ENCODE data around the gene NKD1. TPM values are rescaled to one million over a fixed set of nuclear protein-coding genes. Genes with fewer than 3 reads are reported as not detected.
"Not testable (repeated sequence)": the region's sequence is repeated elsewhere in the genome, so short reads cannot be mapped to it uniquely, and the experiment has no call there.

Gene NKD1, protein sequence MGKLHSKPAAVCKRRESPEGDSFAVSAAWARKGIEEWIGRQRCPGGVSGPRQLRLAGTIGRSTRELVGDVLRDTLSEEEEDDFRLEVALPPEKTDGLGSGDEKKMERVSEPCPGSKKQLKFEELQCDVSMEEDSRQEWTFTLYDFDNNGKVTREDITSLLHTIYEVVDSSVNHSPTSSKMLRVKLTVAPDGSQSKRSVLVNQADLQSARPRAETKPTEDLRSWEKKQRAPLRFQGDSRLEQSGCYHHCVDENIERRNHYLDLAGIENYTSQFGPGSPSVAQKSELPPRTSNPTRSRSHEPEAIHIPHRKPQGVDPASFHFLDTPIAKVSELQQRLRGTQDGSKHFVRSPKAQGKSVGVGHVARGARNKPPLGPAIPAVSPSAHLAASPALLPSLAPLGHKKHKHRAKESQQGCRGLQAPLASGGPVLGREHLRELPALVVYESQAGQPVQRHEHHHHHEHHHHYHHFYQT
- total RNA-seq, result 2.2 TPM

DNA sequence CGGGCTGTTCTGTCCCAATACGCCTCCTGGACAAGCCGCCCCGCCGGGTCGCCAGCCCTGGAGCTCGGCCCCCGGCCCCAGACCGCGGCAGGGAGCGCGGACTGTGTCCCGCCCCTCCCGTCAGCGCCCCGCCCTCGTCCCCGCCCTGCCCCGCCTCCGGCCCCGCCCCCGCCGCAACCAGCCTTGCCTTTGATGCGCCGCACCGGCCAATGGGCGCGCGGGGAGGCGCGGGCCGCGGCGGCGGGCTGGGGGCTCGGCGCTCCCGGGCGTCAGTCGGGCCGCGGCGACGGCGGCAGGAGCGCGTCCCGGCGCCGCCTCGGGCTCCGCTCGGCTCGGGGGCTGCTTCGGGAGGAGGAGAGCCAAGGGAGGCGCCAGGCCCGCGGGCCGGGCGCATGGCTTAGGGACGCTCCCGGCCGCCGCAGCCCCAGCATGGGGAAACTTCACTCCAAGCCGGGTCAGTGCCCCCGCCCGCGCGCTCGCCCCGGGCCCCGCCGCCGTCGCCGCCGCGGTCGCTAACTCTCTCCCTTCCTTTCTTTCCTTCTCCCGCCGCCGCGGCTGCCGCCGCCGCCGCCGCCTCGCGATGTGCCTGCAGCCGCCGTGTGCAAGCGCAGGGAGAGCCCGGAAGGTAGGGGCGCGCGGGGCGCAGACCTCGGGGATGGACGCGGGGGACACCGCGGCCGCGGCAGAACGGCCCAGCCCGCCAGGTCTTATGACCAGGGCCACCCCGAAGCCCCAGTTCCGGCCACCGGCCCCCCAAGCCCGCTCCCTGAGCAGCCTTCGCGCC, at the start of gene NKD1:
NKD1 (plus strand) TSS at position 272 of the 784 bp plus-strand sequence; CDS start at position 430, 158 bp downstream.
- DNase-seq, result peak; percentile 42

DNA sequence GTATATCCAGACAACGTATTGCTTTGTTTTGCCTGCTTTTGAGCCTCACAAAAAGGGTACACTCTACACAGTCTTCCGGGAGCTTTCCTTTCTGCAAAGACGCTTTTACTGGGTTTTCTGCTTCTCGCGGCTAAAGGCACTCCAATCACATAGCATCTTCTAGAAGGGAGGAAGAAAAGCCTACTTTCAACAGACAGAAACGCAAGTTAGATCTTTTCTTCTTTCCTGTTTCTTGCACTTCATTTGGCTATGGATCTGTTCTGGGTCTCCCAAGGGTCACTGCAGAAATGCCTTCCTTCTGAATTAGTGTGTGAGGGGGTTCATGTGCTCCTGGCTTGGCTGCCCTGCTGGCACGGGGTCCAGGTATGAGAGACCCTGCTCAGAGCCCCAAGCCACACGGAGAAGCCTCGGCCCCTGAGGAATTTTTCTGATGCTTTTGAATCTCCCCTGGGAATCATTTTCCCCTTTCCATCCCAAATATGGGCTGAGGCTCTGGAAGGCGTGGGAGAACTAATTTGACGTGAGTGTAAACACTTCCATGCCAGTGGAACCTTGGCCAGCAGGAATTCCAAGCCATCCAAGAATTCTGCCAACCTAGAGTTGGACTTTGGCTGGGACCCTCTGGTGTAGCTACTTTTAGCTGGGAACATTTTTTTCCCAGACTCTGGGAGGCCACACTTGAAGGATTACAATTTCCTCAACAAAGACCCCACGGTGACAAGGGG, 49.6 kb upstream of the NKD1 start:
- DNase-seq, result no peak

DNA sequence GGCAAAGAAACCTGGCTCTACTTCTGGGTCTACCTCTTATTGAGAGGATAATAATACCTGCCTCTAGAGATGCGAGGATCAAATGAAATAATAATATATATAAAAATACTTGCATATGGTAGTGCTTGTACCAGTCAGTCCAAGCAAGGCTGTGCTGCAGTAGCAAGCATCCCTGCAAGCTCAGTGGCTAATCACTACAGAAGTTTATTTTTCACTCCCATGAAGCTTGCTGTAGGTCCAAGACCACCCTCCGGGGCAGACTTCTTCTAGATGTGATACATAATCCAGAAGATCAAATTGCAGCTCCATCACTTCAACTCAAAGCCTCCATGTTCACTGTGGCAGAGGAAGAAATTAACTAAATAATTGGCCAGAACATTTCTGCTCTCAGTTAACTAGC, 48.9 kb upstream of the NKD1 start:
- no peak for DNase-seq

DNA sequence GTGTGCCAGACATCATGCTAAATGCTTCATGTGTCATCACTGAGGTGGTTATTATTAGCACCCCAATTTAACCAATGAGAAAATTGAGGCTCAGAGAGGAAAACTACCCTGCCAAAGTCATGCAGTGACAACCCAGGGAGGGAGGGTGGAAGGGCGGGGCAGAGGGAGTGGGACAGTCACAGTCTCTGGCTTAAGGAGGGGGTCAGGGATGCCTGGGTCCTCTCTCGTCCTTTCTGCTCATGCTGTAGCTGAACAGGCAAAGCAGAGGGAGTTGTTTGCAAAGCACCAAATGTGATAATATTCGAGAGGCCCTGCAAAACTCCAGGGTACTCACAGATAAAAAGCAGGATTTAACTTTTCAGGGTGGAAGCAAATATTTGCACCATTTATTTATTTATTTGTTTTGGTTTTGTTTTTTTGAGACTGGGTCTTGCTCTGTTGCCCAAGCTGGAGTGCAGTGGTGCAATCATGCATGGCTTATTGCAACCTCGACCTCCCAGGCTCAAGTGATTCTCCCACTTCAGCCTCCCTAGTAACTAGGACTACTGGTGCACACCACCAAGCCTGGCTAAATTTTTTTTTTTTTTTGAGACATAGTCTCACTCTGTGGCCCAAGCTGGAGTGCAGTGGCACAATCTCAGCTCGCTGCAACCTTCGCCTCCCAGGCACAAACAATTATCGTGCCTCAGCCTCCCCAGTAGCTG, 47.9 kb upstream of the NKD1 start:
- no peak for DNase-seq

DNA sequence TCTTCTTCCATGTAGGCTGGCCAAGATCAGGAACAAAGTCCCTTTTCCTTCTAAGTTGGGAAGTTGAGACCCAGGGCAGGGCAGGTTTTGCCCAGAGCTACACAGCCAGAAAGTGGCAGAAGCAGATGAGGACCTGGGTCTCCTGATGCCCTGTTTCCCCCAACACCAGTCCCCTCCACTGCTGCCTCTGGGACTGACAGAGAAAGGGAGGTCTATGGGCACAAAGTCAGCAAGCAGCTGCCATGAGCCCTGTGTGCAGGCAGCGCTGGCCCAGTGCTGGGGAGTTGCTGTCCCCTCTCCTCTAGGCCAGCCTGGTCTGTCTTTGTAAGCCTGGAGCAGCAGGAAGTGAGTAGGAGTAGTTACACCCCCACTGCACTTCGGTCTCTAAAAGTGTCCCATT, 46.9 kb upstream of the NKD1 start:
- DNase-seq, result no peak

DNA sequence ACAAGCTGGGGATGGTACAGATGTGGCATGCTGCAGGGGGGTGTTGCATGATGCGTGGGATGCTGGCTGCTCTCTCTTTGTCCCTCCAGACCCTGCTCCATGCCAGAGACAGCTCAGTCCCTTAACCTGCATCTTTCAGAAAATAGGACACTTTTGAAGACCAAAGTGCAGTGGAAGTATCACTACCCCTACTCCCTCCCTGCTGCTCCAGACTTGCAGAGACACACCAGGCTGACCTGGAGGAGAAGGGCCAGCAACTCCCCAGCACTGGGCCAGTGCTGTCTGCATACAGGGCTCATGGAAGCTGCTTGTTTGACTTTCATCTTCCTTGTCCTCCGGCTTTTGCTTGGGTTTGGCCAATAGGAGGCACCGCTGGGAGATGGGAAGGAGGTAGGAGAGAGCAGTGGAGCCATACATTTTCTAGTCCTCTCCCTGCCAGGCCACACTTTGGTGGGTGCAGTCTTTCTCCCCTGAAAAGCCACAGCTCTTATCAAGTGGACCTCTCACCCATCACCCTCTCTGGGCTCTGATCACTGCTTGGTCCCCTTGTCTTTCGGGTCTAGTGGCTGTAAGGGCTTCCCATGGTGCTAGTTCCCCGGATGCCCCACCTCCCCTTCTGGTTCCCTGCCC, 46.1 kb upstream of the NKD1 start:
- no peak for DNase-seq

DNA sequence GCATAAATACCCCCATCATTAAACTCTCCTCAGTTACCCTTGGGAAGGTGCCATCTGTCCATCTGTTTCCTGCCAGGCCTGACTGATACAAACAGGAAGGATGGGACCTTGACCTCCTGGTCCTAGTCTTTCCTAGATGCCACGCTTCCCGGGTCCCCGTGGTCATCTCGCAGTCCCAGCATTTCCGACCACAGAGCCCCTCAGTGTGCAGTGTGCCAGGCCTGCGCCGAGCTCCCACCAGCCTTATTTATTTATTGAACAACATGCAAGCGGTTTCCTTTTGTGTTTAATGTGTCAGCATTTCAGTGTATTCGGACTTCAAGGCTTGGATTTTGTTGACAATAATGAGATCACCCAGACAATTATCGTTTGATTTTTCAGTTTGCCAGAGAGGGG, 45.6 kb upstream of the NKD1 start:
- no peak for DNase-seq

DNA sequence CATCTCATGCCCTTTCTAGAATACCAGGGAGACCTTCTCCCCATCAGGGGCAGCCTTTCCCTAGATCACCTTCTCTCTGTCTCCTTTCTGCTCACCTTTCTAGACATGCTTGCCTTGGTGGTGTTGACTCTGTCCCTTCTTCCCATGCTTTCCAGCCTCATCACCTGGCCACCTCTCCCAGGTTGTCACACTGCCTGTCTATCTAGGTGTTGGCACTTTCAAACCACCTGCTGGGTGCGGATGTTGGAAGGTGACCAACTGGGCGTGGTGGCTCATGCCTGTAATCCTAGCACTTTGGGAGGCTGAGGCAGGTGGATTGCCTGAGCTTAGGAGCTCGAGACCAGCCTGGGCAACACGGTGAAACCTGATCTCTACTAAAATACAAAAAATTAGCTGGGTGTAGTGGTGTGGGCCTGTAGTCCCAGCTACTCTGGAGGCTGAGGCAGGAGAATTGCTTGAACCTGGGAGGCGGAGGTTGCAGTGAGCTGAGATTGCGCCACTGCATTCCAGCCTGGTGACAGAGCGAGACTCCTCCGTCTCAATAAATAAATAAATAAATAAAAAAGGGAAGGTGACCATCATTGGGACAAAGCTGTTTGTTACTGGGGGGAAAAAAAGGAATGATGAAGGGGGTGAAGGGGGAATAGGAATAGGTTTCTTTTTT, 44.2 kb upstream of the NKD1 start:
- not testable (repeated sequence) for DNase-seq

- no peak for DNase-seq
Measured at GRCh38 chr16:50505115-50505514, 43.1 kb upstream of the NKD1 start.

GRCh38 chr16:50505714-50506542, 42.3 kb upstream of the NKD1 start:
- no peak for DNase-seq

DNA sequence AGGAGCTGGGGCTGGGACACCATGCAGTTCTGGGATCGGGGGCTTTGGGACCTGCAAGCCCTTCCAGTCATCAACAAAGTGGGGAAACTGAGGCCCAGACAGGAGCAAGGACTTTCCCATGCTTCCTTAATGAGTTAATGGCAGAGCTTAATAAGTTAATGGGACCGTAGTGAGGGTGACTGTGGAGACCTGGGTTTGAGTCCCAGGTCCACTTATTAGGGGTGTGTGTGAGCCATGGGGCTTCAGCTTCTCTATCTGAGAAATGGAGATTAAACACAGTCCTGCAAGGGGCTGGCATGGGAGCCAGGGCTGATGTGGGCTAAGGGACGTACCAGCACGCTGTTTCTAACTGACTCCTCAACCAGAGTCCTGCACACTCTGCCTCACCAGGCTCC, 41.7 kb upstream of the NKD1 start:
- DNase-seq, result no peak

GRCh38 chr16:50507397-50507796, 40.8 kb upstream of the NKD1 start:
- no peak for DNase-seq

DNA sequence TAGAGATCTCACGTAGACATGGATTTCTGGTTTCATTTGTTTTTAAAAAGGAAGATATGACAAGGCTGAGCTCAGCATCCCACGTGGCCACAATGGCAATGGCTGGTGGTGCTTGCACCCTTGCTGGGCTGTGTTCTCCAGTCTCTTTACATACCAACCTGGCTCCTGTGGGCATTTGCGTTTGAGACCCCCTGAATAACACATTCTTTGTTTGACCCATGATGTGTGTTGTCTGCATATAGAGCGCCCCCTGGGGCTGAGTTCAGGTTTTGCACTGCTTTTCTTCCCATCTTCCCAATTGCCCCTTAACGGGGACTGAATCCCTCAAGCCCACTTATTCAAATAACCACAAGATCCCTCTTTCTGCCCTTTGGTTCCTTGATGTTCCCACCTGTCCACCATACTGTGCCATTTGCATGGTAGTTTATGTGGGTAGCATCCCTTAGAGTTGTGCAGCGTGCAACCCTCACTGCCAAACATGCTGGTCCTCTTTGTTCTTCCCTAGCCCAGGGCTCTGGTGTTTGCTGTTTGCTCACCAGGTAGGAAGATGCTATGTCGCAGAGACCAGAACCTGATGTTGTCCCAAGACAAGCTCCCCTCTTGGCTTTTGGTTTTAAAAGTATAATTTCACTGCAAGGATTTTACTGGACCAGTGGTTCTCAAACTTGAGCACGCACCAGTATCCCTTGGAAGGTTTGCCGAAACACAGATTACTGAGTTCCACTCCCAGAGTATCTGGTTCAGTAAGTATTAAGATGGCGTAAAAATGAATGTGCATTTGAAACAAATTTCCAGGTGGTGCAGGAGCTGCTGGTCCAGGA, 38.5 kb upstream of the NKD1 start:
- no peak for DNase-seq

GRCh38 chr16:50515218-50515617, 33.0 kb upstream of the NKD1 start:
- DNase-seq, result no peak

DNA sequence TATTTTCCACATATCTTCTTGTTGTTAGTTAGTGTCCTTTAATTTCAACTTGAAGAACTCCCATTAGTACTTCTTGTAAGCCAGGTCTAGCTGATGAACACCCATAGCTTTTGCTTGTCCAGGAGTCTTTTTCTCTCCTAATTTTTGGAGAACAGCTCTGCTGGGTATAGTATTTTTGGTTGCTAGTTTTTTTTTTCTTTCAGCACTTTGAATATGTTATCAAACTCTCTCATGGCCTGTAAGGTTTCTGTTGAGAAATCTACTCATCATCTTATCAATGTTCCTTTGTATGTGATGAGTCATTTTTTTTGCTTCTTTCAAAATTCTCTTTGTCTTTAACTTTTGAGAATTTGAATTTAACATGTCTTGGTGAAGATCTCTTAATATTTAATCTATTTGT, 31.8 kb upstream of the NKD1 start:
- no peak for DNase-seq

DNA sequence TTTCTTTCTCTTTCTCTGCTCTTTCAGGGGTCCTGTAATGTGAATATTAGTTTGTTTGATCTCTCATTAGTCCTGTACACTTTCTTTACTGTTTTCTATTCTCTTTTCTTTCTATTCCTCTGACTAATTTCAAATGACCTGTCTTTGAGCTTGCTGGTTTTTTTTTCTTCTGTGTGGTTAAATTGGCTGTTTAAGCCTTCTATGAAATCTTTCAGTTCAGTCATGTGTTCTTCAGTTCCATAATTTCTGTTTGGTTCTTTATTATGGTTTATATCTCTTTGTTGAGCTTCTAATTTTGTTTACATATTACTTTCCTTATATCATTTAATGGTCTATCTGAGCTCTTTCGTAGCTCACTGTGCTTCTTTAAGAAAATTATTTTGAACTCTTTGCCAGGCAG, 31.3 kb upstream of the NKD1 start:
- no peak for DNase-seq

GRCh38 chr16:50517450-50518252, 30.5 kb upstream of the NKD1 start:
- DNase-seq, result no peak

GRCh38 chr16:50519001-50519400, 29.2 kb upstream of the NKD1 start:
- DNase-seq, result no peak
